ENCODE measurements around the gene CCNT2.
"Not testable (repeated sequence)": the region's sequence is repeated elsewhere in the genome, so short reads cannot be mapped to it uniquely, and the experiment has no call there.

CCNT2 gene

GRCh38 chr2:134919341-134920210 is 954 bp downstream of the CCNT2 start:
- DNase-seq (ENCODE audit: low read depth): no peak

DNA sequence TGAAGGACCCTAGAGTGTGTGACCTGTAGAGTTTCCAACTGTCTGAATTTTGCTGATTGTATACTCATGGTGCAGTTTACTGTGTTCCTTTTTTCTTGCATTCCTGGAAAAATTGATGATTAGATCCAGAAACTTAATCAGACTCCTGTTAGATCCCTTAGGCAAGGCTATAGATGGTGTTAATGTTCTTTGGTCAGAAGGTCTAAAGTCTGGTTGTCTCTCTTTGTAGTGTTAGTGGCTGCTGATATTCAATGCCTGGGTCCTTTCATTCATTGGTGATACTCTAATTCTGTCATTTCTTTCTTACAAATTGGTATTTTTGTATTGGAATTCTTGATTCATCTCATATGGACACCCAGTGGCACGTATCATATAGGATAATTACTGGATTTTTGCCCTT is 6.3 kb downstream of the CCNT2 start:
- no peak for DNase-seq (ENCODE audit: low read depth)

GRCh38 chr2:134926231-134926931 is 7.8 kb downstream of the CCNT2 start:
- DNase-seq (ENCODE audit: low read depth): peak; percentile 24

GRCh38 chr2:134927195-134927594 is 8.6 kb downstream of the CCNT2 start:
- DNase-seq (ENCODE audit: low read depth): peak; percentile 30

- DNase-seq (ENCODE audit: low read depth): no peak
Observed at GRCh38 chr2:134932864-134933526, 14.4 kb downstream of the CCNT2 start.

- DNase-seq (ENCODE audit: low read depth): no peak
Observed at GRCh38 chr2:134933732-134934131, 15.1 kb downstream of the CCNT2 start.

DNA sequence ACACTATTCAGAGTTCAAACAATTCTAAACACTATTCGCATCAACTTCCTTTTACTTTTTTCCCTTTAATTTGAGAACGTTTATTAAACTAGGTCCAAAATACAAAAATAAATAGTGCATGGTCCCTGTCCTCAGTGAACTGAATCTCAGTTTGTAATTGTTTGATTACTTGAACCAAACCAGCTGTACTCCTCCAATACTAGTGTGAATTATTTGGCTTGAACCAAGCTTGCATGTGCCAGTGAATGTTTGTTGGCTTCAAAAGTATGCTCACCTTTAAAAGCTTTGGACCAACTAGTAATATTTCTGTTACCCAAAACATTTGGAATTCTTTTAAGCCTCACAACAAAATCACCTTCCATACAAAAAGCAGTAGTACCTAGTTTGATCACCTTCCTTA is 15.5 kb downstream of the CCNT2 start:
- DNase-seq (ENCODE audit: low read depth): no peak

GRCh38 chr2:134934641-134935040 is 16.0 kb downstream of the CCNT2 start:
- peak; percentile 5 for DNase-seq (ENCODE audit: low read depth)

- DNase-seq (ENCODE audit: low read depth): no peak
Observed at GRCh38 chr2:134936691-134937090, 18.1 kb downstream of the CCNT2 start.

- DNase-seq (ENCODE audit: low read depth): no peak
Observed at GRCh38 chr2:134943540-134943939, 24.9 kb downstream of the CCNT2 start.

GRCh38 chr2:134944975-134945374 is 26.4 kb downstream of the CCNT2 start:
- no peak for DNase-seq (ENCODE audit: low read depth)

GRCh38 chr2:134946073-134946472 is 27.5 kb downstream of the CCNT2 start:
- DNase-seq (ENCODE audit: low read depth): no peak

GRCh38 chr2:134949981-134950708 is 31.5 kb downstream of the CCNT2 start:
- DNase-seq (ENCODE audit: low read depth): no peak

- DNase-seq (ENCODE audit: low read depth): no peak
Observed at GRCh38 chr2:134950886-134951285, 32.3 kb downstream of the CCNT2 start.

GRCh38 chr2:134952608-134953007 is 34.0 kb downstream of the CCNT2 start:
- no peak for DNase-seq (ENCODE audit: low read depth)

- DNase-seq (ENCODE audit: low read depth): no peak
Observed at GRCh38 chr2:134954065-134954464, 35.4 kb downstream of the CCNT2 start.

DNA sequence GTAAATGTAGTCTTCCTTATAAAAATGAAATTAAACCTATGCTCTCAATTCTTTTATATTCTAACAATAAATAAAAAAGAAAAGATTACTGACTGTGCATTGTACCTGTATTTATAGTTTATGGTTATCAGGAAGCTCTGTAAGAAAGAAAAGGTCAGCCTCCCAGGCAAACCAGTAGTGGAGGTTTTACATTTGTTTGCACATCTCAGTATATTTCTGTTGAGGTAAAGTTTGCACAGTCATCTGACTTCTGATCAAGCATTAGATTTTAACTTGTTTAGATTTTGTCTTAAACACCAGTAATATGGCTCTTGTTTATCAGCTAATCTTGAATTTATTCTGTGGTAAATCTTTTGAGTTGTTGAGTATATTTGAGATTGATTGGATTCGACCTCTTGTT is 37.1 kb downstream of the CCNT2 start:
- no peak for DNase-seq (ENCODE audit: low read depth)

DNA sequence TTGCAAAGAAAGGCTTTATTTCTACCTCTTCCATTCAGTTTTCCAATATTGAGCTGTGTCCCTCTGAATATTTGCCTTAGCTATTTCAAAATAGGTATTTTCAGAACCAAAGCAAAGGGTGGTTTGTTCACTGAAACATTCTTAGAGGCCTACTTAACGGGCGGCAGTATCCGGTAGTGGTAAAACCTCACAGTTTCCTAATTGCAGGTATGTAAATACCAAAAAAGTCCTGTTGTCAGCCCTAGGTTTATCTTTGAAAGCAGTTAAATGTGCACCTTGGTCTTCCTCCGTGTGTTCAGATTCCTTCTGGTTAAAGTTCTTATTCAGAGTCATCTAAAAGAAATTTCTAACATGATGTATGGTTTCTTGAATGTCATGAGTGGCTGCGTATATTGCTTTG is 38.9 kb downstream of the CCNT2 start:
- no peak for DNase-seq (ENCODE audit: low read depth)

GRCh38 chr2:134967166-134967565 is 48.5 kb downstream of the CCNT2 start:
- not testable (repeated sequence) for DNase-seq (ENCODE audit: low read depth)

- no peak for DNase-seq (ENCODE audit: low read depth)
Observed at GRCh38 chr2:134973241-134974138, 54.9 kb downstream of the CCNT2 start.
